K562 (cell line): ENCODE data around the gene MLXIPL. TPM values are rescaled to one million over a fixed set of nuclear protein-coding genes. Genes with fewer than 3 reads are reported as not detected.

Experiments
- CHCHD3 ChIP-seq: fragments of 250-450 bp; sonication (Bioruptor Pico); IDR thresholded peaks from 2 replicates; pipeline ENCODE4 v2.1.2; 2022; ENCODE audit warnings: mild to moderate bottlenecking
- CREM ChIP-seq: IDR thresholded peaks from 2 replicates; pipeline ENCODE4 v1.6.1; 2014; ENCODE audit warnings: antibody characterized with exemption, low read depth
- ETV5 ChIP-seq: sonication (generic); formaldehyde crosslinking; IDR thresholded peaks from 2 replicates; pipeline ENCODE4 v1.4.0; 2020; ENCODE audit warnings: low read depth, mild to moderate bottlenecking, missing genetic modification reagents
- MTF1 ChIP-seq: fragments of 250-450 bp; sonication (Bioruptor Pico); IDR thresholded peaks from 2 replicates; pipeline ENCODE4 v1.9.0; 2021; ENCODE audit warnings: moderate library complexity, mild to moderate bottlenecking, inconsistent platforms, borderline replicate concordance
- NRF1 ChIP-seq, 2 experiments: fragments of 450-650 bp; IDR thresholded peaks in 1 of 2; conservative IDR thresholded peaks in 1 of 2; 2 replicates each; pipeline ENCODE4 v1.6.1; 2014; ENCODE audit warnings: mild to moderate bottlenecking in 2 of 2
- POU5F1 ChIP-seq: fragments of 150-350 bp; IDR thresholded peaks from 2 replicates; pipeline ENCODE4 v1.6.1; 2014; ENCODE audit warnings: borderline replicate concordance, low read length, low read depth, mild to moderate bottlenecking; ENCODE audit not compliant: partially characterized antibody
- SIN3A ChIP-seq, 2 experiments: fragments of 150-350 bp in 1 of 2; IDR thresholded peaks; 2 replicates each; pipeline ENCODE4 v1.6.1; 2011 to 2016; ENCODE audit warnings: borderline replicate concordance in 2 of 2, low read depth in 2 of 2, low read length in 2 of 2, mild to moderate bottlenecking in 2 of 2, moderate library complexity in 2 of 2; ENCODE audit not compliant: control insufficient read depth in 1 of 2
- SOX6 ChIP-seq: fragments of 450-650 bp; IDR thresholded peaks from 2 replicates; pipeline ENCODE4 v1.6.1; 2014; ENCODE audit warnings: mild to moderate bottlenecking
- TCF3 ChIP-seq: sonication (generic); formaldehyde crosslinking; IDR thresholded peaks from 2 replicates; pipeline ENCODE4 v1.4.0; 2020; ENCODE audit warnings: mild to moderate bottlenecking, missing genetic modification reagents
- TSHZ1 ChIP-seq: fragments of 250-450 bp; sonication (Bioruptor Pico); IDR thresholded peaks from 2 replicates; pipeline ENCODE4 v1.4.0; 2020; ENCODE audit warnings: mild to moderate bottlenecking, moderate library complexity
- ZBED1 ChIP-seq: IDR thresholded peaks from 2 replicates; pipeline ENCODE4 v1.6.1; 2014
- ZNF318 ChIP-seq, 2 experiments: fragments of 450-650 bp; IDR thresholded peaks; 2 replicates each; pipeline ENCODE4 v1.6.1; 2016; ENCODE audit warnings: mild to moderate bottlenecking in 2 of 2, borderline replicate concordance in 1 of 2, low read depth in 1 of 2, moderate library complexity in 1 of 2
- ZNF436 ChIP-seq: fragments of 250-450, 450-650 bp; sonication (Bioruptor Pico); formaldehyde crosslinking; IDR thresholded peaks from 2 replicates; pipeline ENCODE4 v1.7.0; 2020; ENCODE audit warnings: mild to moderate bottlenecking
- polyA plus RNA-seq, 8 experiments: library from polyadenylated mRNA; depleted of rRNA in 4 of 8; stranded (reverse) in 5 of 8; unstranded in 3 of 8; fragments of >200 nt; fragmentation: Nextera tagmentation in 2 of 8; fragmentation: Illumina TruSeq in 1 of 8; extraction: Ambion mirVana in 2 of 8; extraction: Trizol in 1 of 8; gene quantifications; 2 replicates each; pipeline versions ENCODE4 v1.2.1 to v1.2.3, GENCODE V29; 2011 to 2014; ENCODE audit warnings: inconsistent platforms in 1 of 8, missing spikeins in 1 of 8
- total RNA-seq, 7 experiments: library from RNA; depleted of rRNA in 6 of 7; stranded (reverse); fragments of >200 nt in 6 of 7; fragmentation: Illumina TruSeq in 2 of 7; extraction: Trizol in 2 of 7; gene quantifications; 2 replicates each; pipeline versions ENCODE4 v1.2.1 to v1.2.3, GENCODE V29; 2011 to 2021; ENCODE audit warnings: low replicate concordance in 1 of 7

MLXIPL gene
- total and polyA plus RNA-seq, 9 of the 15 experiments (the other 6 are each of a cell fraction or from before 2014, with no cell fraction given) = 0.11 to 18.4 (median 1.4) TPM

- TF ChIP-seq ZNF318 (IDR thresholded peaks at IDR 0.05; ENCODE audit: borderline replicate concordance in 1 of 2, low read depth in 1 of 2) (no peak; a peak in 1 of 4 replicates), POU5F1 (no peak), ZBED1 (peak; percentile 35; the same call in 1 of the 2 replicates), TSHZ1 (CRISPR knock-in tag) (no peak), TCF3 (CRISPR knock-in tag) (no peak), SIN3A (IDR thresholded peaks at IDR 0.05; ENCODE audit: borderline replicate concordance in 2 of 2, control insufficient read depth in 1 of 2, low read depth in 2 of 2, low read length in 2 of 2) (0 out of 4 replicates have a peak, but pooled peaks have one; percentile 5 to 61), CHCHD3 (CRISPR knock-in tag) (no peak), NRF1 (conservative IDR thresholded peaks at IDR 0.05 in 1 of 2, IDR thresholded peaks at IDR 0.05 in 1 of 2) (no peak), CREM (0 out of 2 replicates have a peak, but pooled peaks have one; percentile 9), MTF1 (no peak), ZNF436 (CRISPR knock-in tag) (no peak), SOX6 (no peak), ETV5 (CRISPR knock-in tag) (peak; percentile 40; the same call in 1 of the 2 replicates)
These were observed 46.5 kb downstream of the MLXIPL start (continued) for GRCh38 chr7:73577627-73578341.
